ENCODE measurements around the gene PLCD4.

PLCD4 gene

DNA sequence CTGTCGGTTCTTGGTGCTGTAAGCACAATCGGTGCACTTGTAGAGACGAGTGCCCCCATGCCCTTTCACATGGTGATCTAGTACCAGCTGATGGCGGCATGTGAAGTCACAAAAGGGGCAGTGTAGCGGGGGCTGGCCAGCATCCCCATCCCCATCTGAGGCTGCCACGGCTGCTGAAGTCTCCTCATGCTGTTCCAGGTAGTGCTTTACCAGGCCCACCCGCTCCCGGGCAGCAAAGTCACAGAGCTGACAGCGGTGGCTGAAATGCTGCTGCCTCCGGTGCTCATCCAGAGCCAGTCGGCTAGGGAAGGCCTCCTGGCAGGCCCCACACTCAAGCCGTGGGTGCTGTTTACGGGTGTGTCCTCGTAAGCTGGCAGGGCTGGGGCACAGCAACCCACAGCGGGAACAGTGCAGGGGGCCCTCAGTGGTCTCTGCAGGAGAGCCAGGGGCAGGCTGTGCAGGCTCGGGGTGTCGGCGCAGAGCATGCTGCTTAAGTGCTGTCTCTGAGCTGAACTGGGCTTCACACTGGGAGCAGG lies 34.5 kb downstream of the PLCD4 start:
- no peak for DNase-seq
- no peak overlapping the region for H3K27ac Mint-ChIP-seq
- no peaks in the 10 kb centered on the region for H3K9me3 Mint-ChIP-seq
- H3K4me3 Mint-ChIP-seq = no peak overlapping the region
- peaks cover 96% of the 10 kb centered on the region for H3K36me3 Mint-ChIP-seq (ENCODE audit: low read depth)
- no peaks in the 10 kb centered on the region for H3K27me3 Mint-ChIP-seq
- no peaks in the 10 kb centered on the region for H3K4me1 Mint-ChIP-seq (ENCODE audit: low read depth)

DNA sequence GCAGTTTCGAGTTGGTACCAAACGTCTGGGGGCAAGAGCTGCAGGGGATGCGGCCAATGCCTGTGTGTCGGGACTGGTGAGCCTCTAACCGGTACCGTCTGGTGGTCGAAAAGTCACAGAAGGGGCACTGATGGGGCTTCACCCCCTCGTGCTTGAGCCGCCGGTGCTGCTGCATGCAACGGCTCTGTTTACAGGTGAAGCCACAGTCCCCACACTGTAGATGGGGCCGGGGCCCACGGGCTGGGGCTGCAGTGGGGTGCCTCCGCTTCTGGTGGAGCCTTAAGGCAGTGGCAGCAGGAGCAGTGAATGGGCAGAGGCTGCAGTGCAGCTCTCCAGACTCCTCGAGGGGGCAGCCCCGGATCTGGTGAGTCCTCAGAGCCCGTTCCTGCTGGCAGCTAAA lies 35.1 kb downstream of the PLCD4 start:
- H3K27ac Mint-ChIP-seq = no peak overlapping the region
- no peaks in the 10 kb centered on the region for H3K27me3 Mint-ChIP-seq
- H3K36me3 Mint-ChIP-seq (ENCODE audit: low read depth) = peaks cover 96% of the 10 kb centered on the region
- no peak for DNase-seq
- no peak overlapping the region for H3K4me3 Mint-ChIP-seq
- peaks cover 2% of the 10 kb centered on the region for H3K4me1 Mint-ChIP-seq (ENCODE audit: low read depth)
- H3K9me3 Mint-ChIP-seq = no peaks in the 10 kb centered on the region

- Mint-ChIP-seq H3K27ac (no peak overlapping the region), H3K27me3 (no peaks in the 10 kb centered on the region), H3K4me1 (ENCODE audit: low read depth) (peaks cover 10% of the 10 kb centered on the region), H3K9me3 (no peaks in the 10 kb centered on the region), H3K36me3 (ENCODE audit: low read depth) (peaks cover 96% of the 10 kb centered on the region), H3K4me3 (no peak overlapping the region)
- no peak for DNase-seq
Observed at GRCh38 chr2:218643751-218644310, 36.1 kb downstream of the PLCD4 start.

DNA sequence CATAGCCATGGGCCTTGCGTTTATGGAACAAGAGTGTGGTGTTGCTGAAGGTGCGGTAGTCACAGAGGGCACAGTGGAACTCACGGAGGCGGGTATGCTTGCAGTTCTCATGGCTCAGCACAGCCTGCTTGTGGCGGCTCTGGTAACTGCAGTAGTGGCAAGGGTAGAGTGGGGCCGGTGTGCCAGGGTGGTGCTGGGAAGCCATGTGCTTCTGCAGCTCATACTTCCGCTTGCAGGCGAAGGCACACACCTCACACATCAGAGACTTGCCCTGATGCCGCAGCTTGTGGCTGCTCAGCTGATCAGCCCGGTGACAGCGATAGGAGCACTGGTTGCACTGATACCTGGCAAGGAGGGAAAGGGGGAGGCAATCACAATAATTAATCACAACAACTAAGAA lies 37.0 kb downstream of the PLCD4 start:
- DNase-seq = no peak
- H3K27me3 Mint-ChIP-seq = no peaks in the 10 kb centered on the region
- H3K4me3 Mint-ChIP-seq = no peak overlapping the region
- peaks cover 96% of the 10 kb centered on the region for H3K36me3 Mint-ChIP-seq (ENCODE audit: low read depth)
- H3K9me3 Mint-ChIP-seq = no peaks in the 10 kb centered on the region
- peaks cover 11% of the 10 kb centered on the region for H3K4me1 Mint-ChIP-seq (ENCODE audit: low read depth)
- no peak overlapping the region for H3K27ac Mint-ChIP-seq

GRCh38 chr2:218645126-218645525 lies 37.4 kb downstream of the PLCD4 start:
- Mint-ChIP-seq H3K9me3 (no peaks in the 10 kb centered on the region), H3K27me3 (no peaks in the 10 kb centered on the region), H3K4me1 (ENCODE audit: low read depth) (peaks cover 11% of the 10 kb centered on the region), H3K36me3 (ENCODE audit: low read depth) (peaks cover 96% of the 10 kb centered on the region), H3K4me3 (no peak overlapping the region), H3K27ac (peak overlapping the region; percentile 33)
- DNase-seq = no peak

DNA sequence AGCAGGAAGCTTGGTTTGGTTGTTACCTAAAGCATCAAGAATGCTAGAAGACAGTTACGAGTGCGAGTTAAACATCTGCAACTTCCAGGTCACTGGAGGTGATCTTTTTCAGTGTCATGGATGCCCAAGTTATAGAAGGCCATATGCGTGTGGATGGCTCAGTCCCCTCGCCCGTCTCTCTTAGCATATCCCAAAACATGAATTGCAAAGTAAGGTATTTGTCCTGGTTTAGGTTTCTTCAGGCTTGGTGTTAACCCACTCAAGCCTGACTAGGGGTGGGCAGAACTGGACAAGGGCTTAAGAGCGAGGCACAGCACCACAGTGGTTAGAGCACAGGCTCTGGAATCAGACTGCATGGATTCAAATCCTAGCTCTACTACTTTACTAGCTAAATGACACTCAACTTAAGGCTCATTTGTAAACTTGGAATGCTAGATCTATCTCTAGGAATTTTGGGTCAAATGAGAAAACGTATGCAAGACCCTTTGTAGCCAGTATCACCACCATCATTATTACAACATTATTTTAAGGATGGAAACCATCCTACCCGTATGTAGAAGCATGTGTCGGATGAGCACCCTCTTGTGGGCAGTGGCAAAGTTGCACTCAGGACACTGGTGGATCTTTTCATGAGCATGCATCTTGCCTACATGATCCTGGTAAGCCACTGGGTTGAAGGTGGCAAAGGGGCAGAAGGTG lies 40.5 kb downstream of the PLCD4 start:
- DNase-seq = peak; percentile 52
- Mint-ChIP-seq H3K27ac (no peak overlapping the region), H3K27me3 (no peaks in the 10 kb centered on the region), H3K4me3 (no peak overlapping the region), H3K9me3 (no peaks in the 10 kb centered on the region), H3K36me3 (ENCODE audit: low read depth) (peaks cover 98% of the 10 kb centered on the region), H3K4me1 (ENCODE audit: low read depth) (peaks cover 11% of the 10 kb centered on the region)

DNA sequence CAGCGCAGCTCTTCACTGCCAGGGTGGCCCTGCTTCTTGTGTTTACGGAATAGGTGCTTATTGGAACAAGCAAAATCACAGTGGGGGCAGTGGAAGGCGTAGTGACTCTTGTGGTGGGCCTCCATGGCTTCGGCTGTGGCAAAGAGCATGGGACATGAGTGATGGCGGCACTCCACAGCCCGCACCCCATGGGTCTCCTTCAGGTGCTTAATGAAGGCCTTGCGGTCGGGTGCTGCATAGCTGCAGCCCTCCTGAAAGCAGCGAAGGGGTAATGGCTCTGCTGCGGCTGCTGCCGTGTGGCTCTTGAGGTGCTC lies 41.0 kb downstream of the PLCD4 start:
- Mint-ChIP-seq H3K4me3 (no peak overlapping the region), H3K9me3 (no peaks in the 10 kb centered on the region), H3K27ac (no peak overlapping the region), H3K27me3 (no peaks in the 10 kb centered on the region), H3K4me1 (ENCODE audit: low read depth) (peaks cover 11% of the 10 kb centered on the region), H3K36me3 (ENCODE audit: low read depth) (peaks cover 98% of the 10 kb centered on the region)
- no peak for DNase-seq

DNA sequence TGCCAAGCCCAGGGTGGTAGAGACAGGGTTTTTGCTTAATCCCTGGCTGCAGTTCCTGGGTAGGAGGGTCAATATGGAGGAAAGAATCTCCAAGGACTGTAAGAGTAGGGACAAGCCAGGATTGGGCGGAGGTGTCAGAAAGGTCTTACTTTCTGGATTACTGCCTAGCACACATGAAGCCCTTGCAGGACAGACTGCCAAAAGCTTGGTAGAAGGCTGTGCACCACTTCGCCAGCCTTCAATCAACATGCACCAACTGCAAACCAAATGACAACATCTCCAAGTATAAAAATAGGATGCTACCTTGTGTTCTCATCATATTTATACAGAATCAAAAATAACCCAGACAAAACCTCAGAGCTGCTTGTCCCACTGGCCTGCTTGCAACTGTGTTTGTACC lies 48.1 kb downstream of the PLCD4 start:
- Mint-ChIP-seq H3K27me3 (no peaks in the 10 kb centered on the region), H3K9me3 (no peaks in the 10 kb centered on the region), H3K27ac (peak overlapping the region; percentile 18), H3K4me3 (no peak overlapping the region), H3K36me3 (ENCODE audit: low read depth) (peaks cover 96% of the 10 kb centered on the region), H3K4me1 (ENCODE audit: low read depth) (peaks cover 39% of the 10 kb centered on the region)
- DNase-seq = no peak

DNA sequence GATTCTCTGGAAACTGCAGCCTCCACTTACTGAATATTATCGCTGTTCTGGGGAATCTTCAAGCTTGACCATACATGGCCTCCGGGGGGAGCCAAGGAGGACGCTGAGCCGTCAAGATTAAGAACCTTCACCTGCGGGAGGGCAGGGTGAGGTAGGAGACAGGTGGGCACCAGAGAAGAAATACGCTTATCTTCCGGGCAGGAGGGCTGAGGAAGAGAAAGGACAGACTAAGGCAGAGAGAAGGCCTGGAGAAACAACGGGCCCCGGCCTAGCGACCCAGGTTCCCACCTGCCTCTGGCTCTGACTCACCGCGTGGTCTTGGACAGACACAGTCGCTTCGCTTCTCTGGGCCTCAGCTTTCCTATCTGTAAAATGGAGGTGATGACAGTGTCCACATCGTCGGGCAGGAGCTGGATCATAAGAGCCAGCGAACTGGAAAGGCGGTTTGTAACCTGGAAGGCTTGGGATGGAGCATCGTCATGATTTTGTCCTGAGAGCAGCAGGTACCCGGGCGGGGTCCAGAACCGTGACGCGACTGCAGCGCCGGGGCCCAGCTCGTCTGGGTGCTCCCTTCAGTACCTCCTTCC lies 51.1 kb downstream of the PLCD4 start:
- Mint-ChIP-seq H3K4me3 (peak overlapping the region; percentile 97), H3K27me3 (no peaks in the 10 kb centered on the region)
- DNase-seq = peak; percentile 70

GRCh38 chr2:218659258-218659987 lies 51.7 kb downstream of the PLCD4 start, which contains the start of the genes BCS1L and ZNF142:
Gene BCS1L, plus strand, starts transcription at chr2:218659683. Its CDS starts 1,305 bp downstream, at chr2:218660988.
Gene ZNF142, minus strand, starts transcription at chr2:218659623. Its CDS starts 3,194 bp downstream, at chr2:218656429.
- H3K36me3 Mint-ChIP-seq (ENCODE audit: low read depth) = peaks cover 96% of the 10 kb centered on the region
- peak; percentile 96 for DNase-seq

More for the DNA sequence above, 51.1 kb downstream of the PLCD4 start:
- Mint-ChIP-seq H3K9me3 (no peaks in the 10 kb centered on the region), H3K4me1 (ENCODE audit: low read depth) (peaks cover 49% of the 10 kb centered on the region), H3K27ac (peak overlapping the region; percentile 96), H3K36me3 (ENCODE audit: low read depth) (peaks cover 96% of the 10 kb centered on the region)

DNA sequence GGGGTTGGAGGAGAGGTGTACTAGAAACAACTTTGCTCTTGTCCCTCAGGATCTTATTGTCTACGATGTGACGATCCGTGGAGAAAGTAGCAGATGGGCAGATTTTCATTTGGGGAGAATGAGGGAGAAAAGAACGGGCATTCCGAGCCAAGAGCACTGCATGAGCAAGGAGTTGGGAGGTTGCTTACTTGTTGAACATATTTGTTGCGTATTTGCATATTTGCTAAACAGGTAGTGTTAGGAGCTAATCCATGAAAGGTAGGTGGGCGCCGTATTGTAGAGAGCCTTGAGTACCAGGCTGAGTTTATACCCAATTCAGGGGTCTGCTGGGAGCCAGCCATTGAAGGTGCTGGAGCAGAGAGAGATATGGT lies 52.3 kb downstream of the PLCD4 start:
- Mint-ChIP-seq H3K27ac (peak overlapping the region; percentile 96), H3K9me3 (no peaks in the 10 kb centered on the region), H3K4me1 (ENCODE audit: low read depth) (peaks cover 49% of the 10 kb centered on the region), H3K4me3 (peak overlapping the region; percentile 97), H3K27me3 (no peaks in the 10 kb centered on the region), H3K36me3 (ENCODE audit: low read depth) (peaks cover 96% of the 10 kb centered on the region)
- no peak for DNase-seq

More at GRCh38 chr2:218659258-218659987, 51.7 kb downstream of the PLCD4 start, which contains the start of the genes BCS1L and ZNF142:
- H3K4me1 Mint-ChIP-seq (ENCODE audit: low read depth) = peaks cover 49% of the 10 kb centered on the region
- peak within 1 kb of the TSS; percentile 97 for H3K4me3 Mint-ChIP-seq
- peak within 1 kb of the TSS; percentile 96 for H3K27ac Mint-ChIP-seq
- no peaks in the 10 kb centered on the region for H3K27me3 Mint-ChIP-seq
- H3K9me3 Mint-ChIP-seq = no peaks in the 10 kb centered on the region

DNA sequence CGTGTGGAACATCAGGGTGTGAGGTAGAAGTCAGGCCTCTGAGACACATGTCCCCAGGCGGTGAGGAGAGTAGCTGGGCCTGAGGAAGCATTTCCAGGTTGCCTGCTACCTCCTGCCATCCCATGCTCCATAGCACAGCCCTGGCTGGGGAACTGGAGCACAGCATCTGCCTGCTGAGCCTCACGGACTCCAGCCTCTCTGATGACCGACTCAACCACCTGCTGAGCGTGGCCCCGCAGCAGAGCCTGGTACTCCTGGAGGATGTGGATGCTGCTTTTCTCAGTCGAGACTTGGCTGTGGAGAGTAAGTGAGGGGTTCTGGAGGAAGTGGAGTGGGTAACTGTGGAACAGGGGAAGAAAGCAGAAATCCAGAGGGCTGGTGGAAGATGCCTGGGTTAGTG lies 54.7 kb downstream of the PLCD4 start:
- peaks cover 93% of the 10 kb centered on the region for H3K36me3 Mint-ChIP-seq (ENCODE audit: low read depth)

DNA sequence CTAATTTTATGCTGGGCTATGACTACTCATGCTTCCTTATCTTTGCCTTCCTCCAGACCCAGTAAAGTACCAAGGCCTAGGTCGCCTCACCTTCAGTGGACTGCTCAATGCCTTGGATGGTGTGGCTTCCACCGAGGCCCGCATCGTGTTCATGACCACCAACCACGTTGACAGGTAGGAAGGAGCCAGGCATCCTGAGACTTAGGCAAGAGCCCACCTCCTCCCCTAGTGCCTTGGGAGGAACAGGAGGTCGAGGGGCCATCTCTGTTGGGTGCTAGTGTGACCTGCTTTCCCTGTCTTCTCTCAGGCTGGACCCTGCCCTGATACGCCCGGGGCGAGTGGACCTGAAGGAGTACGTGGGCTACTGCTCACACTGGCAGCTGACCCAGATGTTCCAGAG lies 55.1 kb downstream of the PLCD4 start:
- Mint-ChIP-seq H3K4me3 (no peak overlapping the region), H3K9me3 (no peaks in the 10 kb centered on the region), H3K27ac (peak overlapping the region; percentile 38), H3K36me3 (ENCODE audit: low read depth) (peaks cover 93% of the 10 kb centered on the region), H3K27me3 (no peaks in the 10 kb centered on the region), H3K4me1 (ENCODE audit: low read depth) (peaks cover 32% of the 10 kb centered on the region)
- no peak for DNase-seq

More for the DNA sequence above, 54.7 kb downstream of the PLCD4 start:
- no peak overlapping the region for H3K4me3 Mint-ChIP-seq
- peaks cover 35% of the 10 kb centered on the region for H3K4me1 Mint-ChIP-seq (ENCODE audit: low read depth)
- H3K27ac Mint-ChIP-seq = peak overlapping the region; percentile 66
- DNase-seq = no peak
- no peaks in the 10 kb centered on the region for H3K9me3 Mint-ChIP-seq
- no peaks in the 10 kb centered on the region for H3K27me3 Mint-ChIP-seq

- H3K27ac Mint-ChIP-seq = peak overlapping the region; percentile 22
- no peak overlapping the region for H3K4me3 Mint-ChIP-seq
- no peaks in the 10 kb centered on the region for H3K27me3 Mint-ChIP-seq
- DNase-seq = no peak
- H3K36me3 Mint-ChIP-seq (ENCODE audit: low read depth) = peaks cover 93% of the 10 kb centered on the region
- peaks cover 23% of the 10 kb centered on the region for H3K4me1 Mint-ChIP-seq (ENCODE audit: low read depth)
- H3K9me3 Mint-ChIP-seq = no peaks in the 10 kb centered on the region
Observed at GRCh38 chr2:218663901-218664300, 56.2 kb downstream of the PLCD4 start.
